Fibroblast of lung (primary cell): ENCODE measurements around the gene GPR25. TPM values are rescaled to one million over a fixed set of nuclear protein-coding genes. Genes with fewer than 3 reads are reported as not detected.

Source experiments
- DNase-seq, 2 donors: peaks; one replicate each; pipeline versions ENCODE4 v3.0.0 to v3.0.0-alpha.2; 2010; ENCODE audit warnings: low read depth in 2 of 2
- H2AFZ ChIP-seq: 2 replicates; pipeline ENCODE4 v1.5.1; 2012; ENCODE audit warnings: low read length, control low read depth, inconsistent platforms
- H3K27ac ChIP-seq: 2 replicates; pipeline ENCODE4 v1.5.1; 2011; ENCODE audit warnings: low read length, control low read depth; ENCODE audit not compliant: insufficient read depth
- H3K27me3 ChIP-seq: 2 replicates; pipeline ENCODE4 v1.5.1; 2011; ENCODE audit warnings: mild to moderate bottlenecking, low read length; ENCODE audit not compliant: control insufficient read depth, insufficient read depth
- H3K36me3 ChIP-seq: 2 replicates; pipeline ENCODE4 v1.5.1; 2011; ENCODE audit warnings: low read length; ENCODE audit not compliant: control insufficient read depth, insufficient read depth
- H3K4me1 ChIP-seq: 2 replicates; pipeline ENCODE4 v1.5.1; 2011; ENCODE audit warnings: low read length; ENCODE audit not compliant: control insufficient read depth, insufficient read depth; ENCODE audit errors: extremely low read depth
- H3K4me2 ChIP-seq: 2 replicates; pipeline ENCODE4 v1.5.1; 2011; ENCODE audit warnings: low read length, control low read depth; ENCODE audit not compliant: insufficient read depth; ENCODE audit errors: extremely low read depth
- H3K4me3 ChIP-seq, 4 experiments: fragments of 200-600 bp in 1 of 4; sonication (generic) in 1 of 4; replicated peaks in 1 of 4; 2 replicates each; pipeline ENCODE4 v1.5.1; 2011 to 2016; ENCODE audit warnings: low read length in 4 of 4, low read depth in 3 of 4, mild to moderate bottlenecking in 3 of 4, control low read depth in 2 of 4, inconsistent platforms in 1 of 4, mixed read lengths in 1 of 4; ENCODE audit not compliant: insufficient read depth in 1 of 4; ENCODE audit errors: control extremely low read depth in 1 of 4
- H3K79me2 ChIP-seq: 2 replicates; pipeline ENCODE4 v1.5.1; 2012; ENCODE audit warnings: mild to moderate bottlenecking, low read length, inconsistent platforms; ENCODE audit not compliant: control insufficient read depth, insufficient read depth
- H3K9ac ChIP-seq: 2 replicates; pipeline ENCODE4 v1.5.1; 2011; ENCODE audit warnings: mild to moderate bottlenecking, low read length, control low read depth; ENCODE audit not compliant: insufficient read depth
- H3K9me3 ChIP-seq: 2 replicates; pipeline ENCODE4 v1.5.1; 2012; ENCODE audit warnings: low read depth, low read length; ENCODE audit not compliant: control insufficient read depth, insufficient read depth
- H4K20me1 ChIP-seq: 2 replicates; pipeline ENCODE4 v1.5.1; 2011; ENCODE audit warnings: low read length; ENCODE audit not compliant: control insufficient read depth, insufficient read depth; ENCODE audit errors: extremely low read depth
- EZH2 ChIP-seq: IDR thresholded peaks from 2 replicates; pipeline ENCODE4 v1.5.1; 2012; ENCODE audit warnings: low read length, control low read depth, mild to moderate bottlenecking; ENCODE audit errors: missing control alignments
- polyA plus RNA-seq, 2 donors: library from polyadenylated mRNA; depleted of rRNA in 1 of 2; stranded (reverse) in 1 of 2; unstranded in 1 of 2; fragments of >200 nt; gene quantifications; 2 replicates each; pipeline ENCODE4 v1.2.1, GENCODE V29; 2011 to 2012; ENCODE audit warnings: missing spikeins in 1 of 2
- total RNA-seq: library from RNA; depleted of rRNA; stranded (reverse); fragments of >200 nt; gene quantifications from 2 replicates; pipeline ENCODE4 v1.2.1, GENCODE V29; 2014
- TF ChIP-seq, protein P1 (sequence below), 2 donors: IDR thresholded peaks in 1 of 2; conservative IDR thresholded peaks in 1 of 2; 1 replicate in 1 of 2; 2 replicates in 1 of 2; pipeline ENCODE4 v1.5.1; 2011 to 2012; ENCODE audit warnings: low read length in 2 of 2, control low read depth in 1 of 2, inconsistent platforms in 1 of 2, low read depth in 1 of 2, mild to moderate bottlenecking in 1 of 2

Gene GPR25
- total and polyA plus RNA-seq, 2 donors (not counting 1 experiment from before 2014, with no cell fraction given) = not detected

DNA sequence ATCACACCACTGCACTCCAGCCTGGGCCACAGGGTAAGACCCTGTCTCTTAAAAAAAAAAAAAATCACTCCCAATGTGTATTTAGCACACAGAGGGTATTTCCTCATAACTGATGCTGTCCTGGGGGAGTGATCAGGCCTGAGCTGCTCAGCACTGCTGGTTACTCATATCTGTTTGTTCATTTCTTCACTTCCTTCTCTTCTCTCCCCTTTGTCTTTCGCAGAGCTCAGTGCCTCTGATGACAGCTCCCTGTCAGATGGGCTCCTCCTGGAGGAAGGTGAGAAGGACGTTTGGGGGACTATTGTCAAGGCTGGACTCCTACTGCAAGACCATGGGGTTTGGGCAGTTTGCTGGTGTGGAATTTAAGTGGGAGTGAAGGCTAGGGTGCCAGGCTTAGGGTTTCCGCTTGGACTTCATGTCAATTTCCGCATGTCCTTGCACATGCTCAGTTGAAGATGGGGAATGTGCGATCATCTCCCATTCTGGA lies 34.9 kb downstream of the GPR25 start:
- Histone ChIP-seq H3K4me3 (no peak overlapping the region), H3K4me2 (no peak overlapping the region), H3K27ac (no peak overlapping the region), H2AFZ (no peak overlapping the region), H3K36me3 (no peaks in the 10 kb centered on the region), H3K4me1 (no peaks in the 10 kb centered on the region), H3K79me2 (no peaks in the 10 kb centered on the region), H4K20me1 (no peaks in the 10 kb centered on the region), H3K9ac (no peak overlapping the region), H3K9me3 (no peaks in the 10 kb centered on the region), H3K27me3 (peaks cover 5% of the 10 kb centered on the region)
- no peak for DNase-seq
- no peak for TF ChIP-seq EZH2
- TF ChIP-seq, protein P1, sequence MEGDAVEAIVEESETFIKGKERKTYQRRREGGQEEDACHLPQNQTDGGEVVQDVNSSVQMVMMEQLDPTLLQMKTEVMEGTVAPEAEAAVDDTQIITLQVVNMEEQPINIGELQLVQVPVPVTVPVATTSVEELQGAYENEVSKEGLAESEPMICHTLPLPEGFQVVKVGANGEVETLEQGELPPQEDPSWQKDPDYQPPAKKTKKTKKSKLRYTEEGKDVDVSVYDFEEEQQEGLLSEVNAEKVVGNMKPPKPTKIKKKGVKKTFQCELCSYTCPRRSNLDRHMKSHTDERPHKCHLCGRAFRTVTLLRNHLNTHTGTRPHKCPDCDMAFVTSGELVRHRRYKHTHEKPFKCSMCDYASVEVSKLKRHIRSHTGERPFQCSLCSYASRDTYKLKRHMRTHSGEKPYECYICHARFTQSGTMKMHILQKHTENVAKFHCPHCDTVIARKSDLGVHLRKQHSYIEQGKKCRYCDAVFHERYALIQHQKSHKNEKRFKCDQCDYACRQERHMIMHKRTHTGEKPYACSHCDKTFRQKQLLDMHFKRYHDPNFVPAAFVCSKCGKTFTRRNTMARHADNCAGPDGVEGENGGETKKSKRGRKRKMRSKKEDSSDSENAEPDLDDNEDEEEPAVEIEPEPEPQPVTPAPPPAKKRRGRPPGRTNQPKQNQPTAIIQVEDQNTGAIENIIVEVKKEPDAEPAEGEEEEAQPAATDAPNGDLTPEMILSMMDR (conservative IDR thresholded peaks at IDR 0.05 in 1 of 2, IDR thresholded peaks at IDR 0.05 in 1 of 2; ENCODE audit: low read depth in 1 of 2, low read length in 2 of 2) = no peak

DNA sequence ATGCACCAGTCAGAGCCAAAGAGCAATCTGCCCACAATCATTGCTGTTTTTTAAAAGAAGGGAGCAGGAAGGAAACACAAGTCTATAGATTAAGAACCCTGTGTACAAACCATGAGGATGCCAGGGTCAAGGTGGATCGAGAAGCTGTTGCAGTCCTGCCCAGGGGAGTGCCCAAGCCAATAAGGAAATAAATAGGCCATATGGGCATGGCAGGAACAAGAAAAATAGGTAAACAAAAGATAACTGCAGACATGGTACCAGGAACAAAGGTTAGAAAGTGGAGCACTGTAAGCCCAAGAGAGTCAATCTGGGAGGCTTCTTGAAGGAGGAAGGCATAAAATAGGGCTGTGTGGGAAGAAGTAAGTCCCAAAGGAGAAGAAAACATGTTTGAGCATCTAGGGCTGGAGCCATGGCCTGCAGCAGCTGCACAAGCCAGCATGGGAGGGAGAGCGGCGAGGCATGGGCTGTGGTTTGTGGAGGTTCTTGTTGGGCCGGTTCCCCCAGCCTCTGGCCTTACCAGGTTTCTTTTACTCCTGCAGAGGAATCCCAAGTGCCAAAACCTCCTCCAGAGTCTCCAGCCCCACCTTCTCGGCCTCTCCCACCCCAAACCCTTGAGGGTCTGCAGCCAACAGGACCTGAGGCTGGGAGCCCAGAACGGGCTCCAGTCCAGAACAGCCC lies 35.5 kb downstream of the GPR25 start:
- Histone ChIP-seq H3K4me2 (no peak overlapping the region), H4K20me1 (no peaks in the 10 kb centered on the region), H3K4me1 (no peaks in the 10 kb centered on the region), H3K4me3 (no peak overlapping the region), H3K79me2 (no peaks in the 10 kb centered on the region), H3K9ac (no peak overlapping the region), H3K9me3 (no peaks in the 10 kb centered on the region), H3K27ac (no peak overlapping the region), H2AFZ (no peak overlapping the region), H3K27me3 (peaks cover 5% of the 10 kb centered on the region), H3K36me3 (no peaks in the 10 kb centered on the region)
- DNase-seq = no peak
- no peak for TF ChIP-seq EZH2
- TF ChIP-seq, protein P1 (conservative IDR thresholded peaks at IDR 0.05 in 1 of 2, IDR thresholded peaks at IDR 0.05 in 1 of 2; ENCODE audit: low read depth in 1 of 2, low read length in 2 of 2) = no peak

DNA sequence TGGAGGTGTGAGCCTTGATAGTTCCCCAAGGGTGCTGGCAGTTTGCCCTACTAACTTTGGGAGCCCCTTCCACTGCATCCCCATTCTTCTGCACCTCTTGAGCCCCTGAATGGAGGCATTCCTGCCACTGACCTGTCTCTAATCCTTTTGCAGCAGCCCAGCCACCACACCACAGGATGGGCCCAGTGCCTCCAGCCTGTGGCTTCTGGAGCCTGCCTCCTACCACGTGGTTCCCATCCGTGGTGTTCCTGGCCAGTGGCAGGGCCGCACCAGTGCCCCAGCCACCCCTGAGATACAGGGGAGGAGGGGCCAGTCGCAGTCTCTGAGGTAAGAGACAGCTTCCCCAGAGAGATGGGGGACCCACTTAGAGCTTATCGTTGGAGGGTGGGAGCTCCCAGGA lies 36.3 kb downstream of the GPR25 start:
- H3K4me3 ChIP-seq = no peak overlapping the region
- H3K36me3 ChIP-seq = no peaks in the 10 kb centered on the region
- H3K27me3 ChIP-seq = peaks cover 5% of the 10 kb centered on the region
- no peaks in the 10 kb centered on the region for H4K20me1 ChIP-seq
- no peak overlapping the region for H3K9ac ChIP-seq
- no peak overlapping the region for H3K4me2 ChIP-seq
- H3K4me1 ChIP-seq = no peaks in the 10 kb centered on the region
- no peaks in the 10 kb centered on the region for H3K9me3 ChIP-seq
- DNase-seq = no peak
- H2AFZ ChIP-seq = no peak overlapping the region
- H3K79me2 ChIP-seq = no peaks in the 10 kb centered on the region
- no peak for TF ChIP-seq EZH2
- TF ChIP-seq, protein P1 (conservative IDR thresholded peaks at IDR 0.05 in 1 of 2, IDR thresholded peaks at IDR 0.05 in 1 of 2; ENCODE audit: low read depth in 1 of 2, low read length in 2 of 2) = no peak
- no peak overlapping the region for H3K27ac ChIP-seq
